ENCODE results near the gene CACNA1G. TPM values are rescaled to one million over a fixed set of nuclear protein-coding genes. Genes with fewer than 3 reads are reported as not detected.
A peak's percentile ranks its signal among the peaks of the same experiment; 100 is the strongest.

CACNA1G gene
- total RNA-seq, 1 donor from 2014 or later: 0.07 TPM

DNA sequence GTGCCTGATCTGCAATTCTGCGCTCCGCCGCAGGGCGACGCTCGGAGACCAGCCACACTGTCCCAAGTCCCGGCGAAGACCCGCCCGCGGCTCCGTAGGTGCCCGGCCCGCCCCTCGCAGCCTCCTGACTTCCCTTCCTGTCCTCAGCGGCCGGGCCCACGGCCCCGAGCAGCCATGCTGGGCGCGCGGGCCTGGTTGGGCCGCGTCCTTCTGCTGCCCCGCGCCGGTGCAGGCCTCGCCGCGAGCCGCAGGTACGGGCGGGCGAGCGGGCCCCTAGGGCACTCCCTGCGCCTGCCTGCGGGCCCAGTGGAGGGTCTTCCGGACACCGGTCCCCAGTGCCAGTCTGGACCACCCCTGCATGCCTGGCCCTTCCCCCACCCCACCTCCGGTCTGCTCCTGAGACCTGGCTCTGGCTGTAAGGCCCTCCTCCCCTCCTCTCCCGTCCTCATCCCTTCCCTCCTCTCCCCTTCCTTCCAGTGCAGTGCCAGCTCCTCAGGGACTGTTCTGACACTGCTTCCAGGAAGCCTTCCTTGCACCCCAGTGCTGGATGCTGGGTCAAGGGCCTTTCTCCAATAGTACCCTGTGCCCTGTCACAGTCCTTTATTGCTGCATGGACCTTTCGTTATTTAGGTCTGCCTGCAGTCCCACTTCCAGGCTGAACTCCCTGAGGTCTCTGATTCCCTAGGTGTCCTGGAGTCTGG, 13.3 kb upstream of the CACNA1G start, which contains the start of gene SPATA20:
TSS of gene SPATA20 (plus strand) at position 140 of the 701 bp plus-strand sequence. CDS start at position 175, 35 bp downstream.
- Mint-ChIP-seq H3K27ac (peak within 1 kb of the TSS; percentile 80), H3K4me3 (peak within 1 kb of the TSS; percentile 83), H3K4me1 (peaks cover 16% of the 10 kb centered on the region), H3K27me3 (peaks cover 19% of the 10 kb centered on the region), H3K9me3 (no peaks in the 10 kb centered on the region), H3K36me3 (ENCODE audit: low read depth) (no peaks in the 10 kb centered on the region)
- peak; percentile 96 for DNase-seq
- intact Hi-C loops (cut with micrococcal nuclease): loop anchor here (1.0 to 10.0 kb wide), 7 partner anchors 14 to 408 kb away; partner anchors contain the start of genes CACNA1G and RSAD1

DNA sequence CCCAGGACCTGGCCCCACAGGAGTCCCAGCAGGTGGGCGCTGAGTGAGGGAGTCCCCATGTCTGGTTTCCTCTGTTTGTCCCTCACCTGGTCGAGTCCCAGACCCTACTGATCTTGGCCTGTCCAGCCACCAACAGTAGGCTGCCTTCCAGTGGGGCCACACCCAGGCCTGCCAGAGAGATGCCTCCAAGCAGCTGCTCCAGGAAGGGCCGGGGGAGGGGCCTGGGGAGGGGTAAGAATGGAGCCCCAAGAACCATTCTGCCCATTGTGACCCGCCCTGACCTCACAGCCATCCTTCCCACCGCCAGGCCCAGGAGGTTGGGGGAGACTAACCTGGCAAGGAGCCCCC, 12.8 kb upstream of the CACNA1G start:
- Mint-ChIP-seq H3K36me3 (ENCODE audit: low read depth) (no peaks in the 10 kb centered on the region), H3K4me3 (peak overlapping the region; percentile 83), H3K4me1 (peaks cover 12% of the 10 kb centered on the region), H3K27ac (peak overlapping the region; percentile 80), H3K9me3 (no peaks in the 10 kb centered on the region), H3K27me3 (peaks cover 19% of the 10 kb centered on the region)
- DNase-seq: no peak
- intact Hi-C loops (cut with micrococcal nuclease): loop anchor here (1.0 to 10.0 kb wide), 7 partner anchors 13 to 407 kb away; partner anchors contain the start of genes CACNA1G and RSAD1

DNA sequence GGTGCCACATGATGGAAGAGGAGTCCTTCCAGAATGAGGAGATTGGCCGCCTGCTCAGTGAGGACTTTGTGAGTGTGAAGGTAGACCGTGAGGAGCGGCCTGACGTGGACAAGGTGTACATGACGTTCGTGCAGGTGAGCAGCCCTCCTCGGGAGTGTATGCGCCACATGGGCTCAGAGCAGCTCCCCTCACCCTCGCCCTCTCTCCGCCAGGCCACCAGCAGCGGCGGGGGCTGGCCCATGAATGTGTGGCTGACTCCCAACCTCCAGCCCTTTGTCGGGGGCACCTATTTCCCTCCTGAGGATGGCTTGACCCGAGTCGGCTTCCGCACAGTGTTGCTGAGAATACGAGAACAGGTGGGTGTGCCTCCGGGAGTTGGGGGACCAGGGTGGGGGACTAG, 11.7 kb upstream of the CACNA1G start:
- Mint-ChIP-seq H3K27ac (no peak overlapping the region), H3K4me3 (no peak overlapping the region), H3K27me3 (peaks cover 19% of the 10 kb centered on the region), H3K36me3 (ENCODE audit: low read depth) (no peaks in the 10 kb centered on the region), H3K4me1 (peaks cover 10% of the 10 kb centered on the region), H3K9me3 (no peaks in the 10 kb centered on the region)
- DNase-seq: no peak
- intact Hi-C loops (cut with micrococcal nuclease): loop anchor here (5.0 to 10.0 kb wide), 2 partner anchors 293 to 406 kb away; no protein-coding TSS in a partner anchor

DNA sequence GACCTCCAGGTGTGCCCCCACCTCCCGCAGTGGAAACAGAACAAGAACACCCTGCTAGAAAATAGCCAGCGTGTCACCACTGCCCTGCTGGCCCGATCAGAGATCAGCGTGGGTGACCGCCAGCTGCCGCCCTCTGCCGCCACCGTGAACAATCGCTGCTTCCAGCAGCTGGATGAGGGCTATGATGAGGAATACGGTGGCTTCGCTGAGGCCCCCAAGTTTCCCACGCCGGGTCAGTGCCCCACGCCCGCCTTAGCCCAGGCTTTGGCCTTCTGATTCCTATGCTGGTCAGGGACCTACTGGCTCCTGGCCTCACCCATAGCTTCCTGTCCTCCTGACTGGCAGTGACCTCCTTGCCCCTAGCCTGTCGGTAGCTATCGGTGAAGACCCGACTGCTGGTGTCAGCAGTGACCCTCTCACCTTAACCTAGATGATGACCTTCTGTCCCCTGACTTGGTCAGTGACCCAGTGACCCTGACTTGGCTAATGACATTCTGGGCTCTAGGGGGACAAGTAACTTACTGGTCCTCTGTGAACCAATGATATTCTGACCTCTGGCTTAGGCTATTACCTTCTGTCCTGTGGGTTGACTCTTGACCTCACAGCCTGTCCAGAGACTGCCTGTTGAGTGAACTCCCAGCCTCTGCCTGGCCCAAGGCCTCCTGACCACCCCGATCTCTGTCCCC, 11.1 kb upstream of the CACNA1G start:
- no peak overlapping the region for H3K27ac Mint-ChIP-seq
- peaks cover 15% of the 10 kb centered on the region for H3K27me3 Mint-ChIP-seq
- H3K4me1 Mint-ChIP-seq: peaks cover 9% of the 10 kb centered on the region
- DNase-seq: no peak
- no peaks in the 10 kb centered on the region for H3K9me3 Mint-ChIP-seq
- no peak overlapping the region for H3K4me3 Mint-ChIP-seq
- H3K36me3 Mint-ChIP-seq (ENCODE audit: low read depth): no peaks in the 10 kb centered on the region
- intact Hi-C loops (cut with micrococcal nuclease): loop anchor here (5.0 to 10.0 kb wide), 2 partner anchors 293 to 405 kb away; no protein-coding TSS in a partner anchor

DNA sequence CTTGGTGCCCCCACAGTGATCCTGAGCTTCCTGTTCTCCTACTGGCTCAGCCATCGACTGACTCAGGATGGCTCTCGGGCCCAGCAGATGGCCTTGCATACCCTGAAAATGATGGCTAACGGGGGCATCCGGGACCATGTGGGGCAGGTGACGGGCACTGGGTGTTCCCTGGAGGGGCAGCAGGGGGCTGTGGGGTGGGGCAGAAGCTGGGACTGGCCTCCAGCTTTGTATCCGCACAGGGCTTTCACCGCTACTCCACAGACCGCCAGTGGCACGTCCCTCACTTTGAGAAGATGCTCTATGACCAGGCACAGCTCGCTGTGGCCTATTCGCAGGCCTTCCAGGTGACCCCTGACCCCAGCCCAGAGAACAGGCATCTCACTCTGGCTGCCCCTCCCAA, 10.5 kb upstream of the CACNA1G start:
- H3K9me3 Mint-ChIP-seq: no peaks in the 10 kb centered on the region
- peaks cover 11% of the 10 kb centered on the region for H3K27me3 Mint-ChIP-seq
- no peak for DNase-seq
- H3K4me3 Mint-ChIP-seq: no peak overlapping the region
- intact Hi-C loops (cut with micrococcal nuclease): loop anchor here (5.0 to 10.0 kb wide), 2 partner anchors 292 to 405 kb away; no protein-coding TSS in a partner anchor
- no peaks in the 10 kb centered on the region for H3K36me3 Mint-ChIP-seq (ENCODE audit: low read depth)
- H3K4me1 Mint-ChIP-seq: peaks cover 7% of the 10 kb centered on the region
- H3K27ac Mint-ChIP-seq: no peak overlapping the region

DNA sequence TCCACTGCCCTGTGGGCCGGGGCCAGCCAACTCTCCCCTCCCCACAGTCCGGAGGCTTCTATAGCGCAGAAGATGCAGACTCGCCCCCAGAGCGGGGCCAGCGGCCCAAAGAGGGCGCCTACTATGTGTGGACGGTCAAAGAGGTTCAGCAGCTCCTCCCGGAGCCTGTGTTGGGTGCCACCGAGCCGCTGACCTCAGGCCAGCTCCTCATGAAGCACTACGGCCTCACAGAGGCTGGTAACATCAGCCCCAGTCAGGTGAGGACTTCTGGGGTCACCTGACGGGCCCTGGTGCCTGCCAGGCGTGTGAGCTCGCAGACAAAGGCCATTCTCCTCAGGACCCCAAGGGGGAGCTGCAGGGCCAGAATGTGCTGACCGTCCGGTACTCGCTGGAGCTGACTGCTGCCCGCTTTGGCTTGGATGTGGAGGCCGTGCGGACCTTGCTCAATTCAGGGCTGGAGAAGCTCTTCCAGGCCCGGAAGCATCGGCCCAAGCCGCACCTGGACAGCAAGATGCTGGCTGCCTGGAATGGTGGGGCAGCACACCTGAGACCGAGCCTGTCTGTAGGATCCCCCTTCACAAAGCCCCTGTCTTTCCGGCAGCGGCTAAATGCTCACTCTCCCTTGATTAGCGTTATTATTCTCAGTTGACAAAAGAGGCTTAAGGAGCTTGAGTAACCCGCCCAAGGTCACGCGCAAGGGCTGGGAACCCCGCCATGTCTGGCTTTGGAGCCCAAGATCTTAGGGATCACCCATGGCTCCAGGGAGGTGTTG, 9.7 kb upstream of the CACNA1G start:
- DNase-seq: no peak
- H3K27me3 Mint-ChIP-seq: peaks cover 6% of the 10 kb centered on the region

DNA sequence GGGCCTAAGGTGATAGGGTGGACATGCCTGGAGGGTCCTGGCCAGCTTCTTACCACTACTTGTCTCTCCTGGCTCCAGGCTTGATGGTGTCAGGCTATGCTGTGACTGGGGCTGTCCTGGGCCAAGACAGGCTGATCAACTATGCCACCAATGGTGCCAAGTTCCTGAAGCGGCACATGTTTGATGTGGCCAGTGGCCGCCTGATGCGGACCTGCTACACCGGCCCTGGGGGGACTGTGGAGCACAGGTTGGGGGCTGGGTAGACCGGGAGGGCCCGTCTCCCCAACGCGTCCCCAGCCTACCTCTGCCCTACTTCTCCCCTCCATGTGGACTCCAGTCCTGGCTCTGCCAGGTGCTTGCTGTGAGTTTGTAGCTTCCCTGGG, 9.1 kb upstream of the CACNA1G start:
- no peak overlapping the region for H3K4me3 Mint-ChIP-seq
- peaks cover 2% of the 10 kb centered on the region for H3K27me3 Mint-ChIP-seq
- intact Hi-C loops (cut with micrococcal nuclease): no loop called here
- DNase-seq: no peak
- no peaks in the 10 kb centered on the region for H3K9me3 Mint-ChIP-seq
- peaks cover 7% of the 10 kb centered on the region for H3K4me1 Mint-ChIP-seq
- H3K27ac Mint-ChIP-seq: no peak overlapping the region
- H3K36me3 Mint-ChIP-seq (ENCODE audit: low read depth): no peaks in the 10 kb centered on the region

More for the DNA sequence above, 9.7 kb upstream of the CACNA1G start:
- intact Hi-C loops (cut with micrococcal nuclease): no loop called here
- no peaks in the 10 kb centered on the region for H3K9me3 Mint-ChIP-seq
- no peaks in the 10 kb centered on the region for H3K36me3 Mint-ChIP-seq (ENCODE audit: low read depth)
- peaks cover 7% of the 10 kb centered on the region for H3K4me1 Mint-ChIP-seq
- H3K4me3 Mint-ChIP-seq: no peak overlapping the region
- no peak overlapping the region for H3K27ac Mint-ChIP-seq

DNA sequence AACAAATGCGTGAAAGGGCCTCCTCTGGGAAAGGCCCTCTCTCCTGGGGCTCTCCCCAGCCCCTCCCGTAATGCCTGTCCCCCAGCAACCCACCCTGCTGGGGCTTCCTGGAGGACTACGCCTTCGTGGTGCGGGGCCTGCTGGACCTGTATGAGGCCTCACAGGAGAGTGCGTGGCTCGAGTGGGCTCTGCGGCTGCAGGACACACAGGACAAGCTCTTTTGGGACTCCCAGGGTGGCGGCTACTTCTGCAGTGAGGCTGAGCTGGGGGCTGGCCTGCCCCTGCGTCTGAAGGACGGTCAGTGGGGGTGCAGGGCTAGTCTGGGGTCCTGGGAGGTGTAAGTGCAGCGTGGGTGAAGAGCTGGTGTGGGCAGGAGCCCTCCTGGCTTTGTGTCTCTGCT, 8.6 kb upstream of the CACNA1G start:
- Mint-ChIP-seq H3K9me3 (no peaks in the 10 kb centered on the region), H3K4me3 (no peak overlapping the region), H3K27me3 (peaks cover 4% of the 10 kb centered on the region), H3K27ac (no peak overlapping the region), H3K4me1 (peaks cover 4% of the 10 kb centered on the region), H3K36me3 (ENCODE audit: low read depth) (no peaks in the 10 kb centered on the region)
- intact Hi-C loops (cut with micrococcal nuclease): no loop called here
- no peak for DNase-seq

DNA sequence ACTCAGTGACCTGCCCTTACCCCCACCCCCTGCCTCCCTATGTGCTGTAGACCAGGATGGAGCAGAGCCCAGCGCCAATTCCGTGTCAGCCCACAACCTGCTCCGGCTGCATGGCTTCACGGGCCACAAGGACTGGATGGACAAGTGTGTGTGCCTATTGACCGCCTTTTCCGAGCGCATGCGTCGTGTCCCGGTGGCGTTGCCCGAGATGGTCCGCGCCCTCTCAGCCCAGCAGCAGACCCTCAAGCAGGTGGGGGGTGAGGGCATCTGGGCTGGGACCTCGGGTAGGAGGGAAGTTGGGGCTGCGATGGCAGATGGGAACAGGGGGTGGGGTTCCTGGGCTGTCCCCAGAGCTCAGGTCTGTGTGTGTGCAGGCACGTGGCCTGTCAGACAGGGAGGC, 6.3 kb upstream of the CACNA1G start:
- no peaks in the 10 kb centered on the region for H3K4me1 Mint-ChIP-seq
- no peak overlapping the region for H3K4me3 Mint-ChIP-seq
- peaks cover 26% of the 10 kb centered on the region for H3K27me3 Mint-ChIP-seq
- H3K36me3 Mint-ChIP-seq (ENCODE audit: low read depth): no peaks in the 10 kb centered on the region
- intact Hi-C loops (cut with micrococcal nuclease): no loop called here
- no peak for DNase-seq
- no peak overlapping the region for H3K27ac Mint-ChIP-seq
- H3K9me3 Mint-ChIP-seq: no peaks in the 10 kb centered on the region

DNA sequence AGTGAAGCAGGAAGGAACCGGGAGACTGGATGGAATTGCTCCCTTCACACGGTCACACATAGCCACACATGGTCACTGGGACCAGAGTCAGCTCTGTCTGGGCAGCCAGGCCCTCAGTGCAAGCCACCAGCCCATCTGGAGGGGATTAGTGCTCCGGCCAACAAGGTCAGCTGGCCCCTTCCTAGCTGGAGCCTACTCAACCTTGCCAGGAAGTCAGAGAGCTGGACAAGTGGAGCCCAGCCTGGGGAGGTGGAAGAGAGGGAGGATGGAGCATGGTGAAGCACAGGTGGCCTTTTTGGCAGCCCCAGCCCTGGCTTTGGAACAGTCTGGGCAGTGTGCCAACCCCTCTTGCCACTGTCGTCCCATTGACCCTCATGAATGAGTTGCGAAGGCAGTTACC, 3.7 kb upstream of the CACNA1G start:
- H3K4me3 Mint-ChIP-seq: no peak overlapping the region
- no peak for DNase-seq
- no peaks in the 10 kb centered on the region for H3K9me3 Mint-ChIP-seq
- peaks cover 35% of the 10 kb centered on the region for H3K27me3 Mint-ChIP-seq
- no peaks in the 10 kb centered on the region for H3K36me3 Mint-ChIP-seq (ENCODE audit: low read depth)
- intact Hi-C loops (cut with micrococcal nuclease): no loop called here
- no peak overlapping the region for H3K27ac Mint-ChIP-seq
- H3K4me1 Mint-ChIP-seq: peaks cover 6% of the 10 kb centered on the region

DNA sequence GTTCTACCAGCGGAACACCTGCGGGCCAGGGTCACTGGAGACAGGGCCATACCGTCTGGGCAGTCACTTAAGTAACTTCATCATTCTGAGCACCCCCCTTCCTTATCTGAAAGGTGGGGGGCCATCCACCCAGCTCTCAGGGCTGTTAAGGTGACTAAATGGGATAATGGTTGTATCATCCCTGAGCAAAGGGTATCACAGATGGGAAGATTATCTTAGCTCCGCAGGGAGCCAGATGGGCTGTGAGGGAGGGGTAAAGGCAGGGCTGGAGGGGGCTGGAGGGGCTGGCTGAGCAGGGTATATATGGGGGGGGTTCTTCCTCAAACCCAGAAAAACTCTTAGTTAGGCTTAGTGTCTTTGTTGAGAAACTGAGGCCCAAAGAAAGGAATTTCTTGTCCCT, 2.9 kb upstream of the CACNA1G start:
- no peak overlapping the region for H3K4me3 Mint-ChIP-seq
- no peak for DNase-seq
- peaks cover 10% of the 10 kb centered on the region for H3K4me1 Mint-ChIP-seq
- H3K27me3 Mint-ChIP-seq: peaks cover 41% of the 10 kb centered on the region
- intact Hi-C loops (cut with micrococcal nuclease): no loop called here
- H3K36me3 Mint-ChIP-seq (ENCODE audit: low read depth): no peaks in the 10 kb centered on the region
- no peak overlapping the region for H3K27ac Mint-ChIP-seq
- H3K9me3 Mint-ChIP-seq: no peaks in the 10 kb centered on the region

DNA sequence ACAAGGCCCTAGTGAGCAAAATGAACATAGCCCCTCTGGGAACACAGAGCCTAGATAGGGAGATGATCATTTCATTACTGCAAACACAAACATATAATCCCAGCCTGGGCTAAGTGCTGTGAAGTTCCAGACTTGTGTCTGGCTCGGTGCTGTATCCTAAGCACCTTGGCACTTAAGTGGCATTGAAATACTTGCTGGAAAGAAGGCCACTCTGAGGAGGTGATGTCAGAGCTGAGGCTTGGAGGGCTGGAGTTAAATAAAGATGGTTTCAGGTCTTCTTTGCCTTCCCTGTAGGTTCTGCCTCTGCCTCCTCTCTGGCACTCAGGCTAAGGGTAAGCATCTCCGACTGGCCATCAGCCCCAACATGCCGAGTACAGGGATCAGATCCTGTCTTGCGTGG, 2.4 kb upstream of the CACNA1G start:
- Mint-ChIP-seq H3K4me1 (peaks cover 10% of the 10 kb centered on the region), H3K36me3 (ENCODE audit: low read depth) (no peaks in the 10 kb centered on the region), H3K27me3 (peaks cover 44% of the 10 kb centered on the region), H3K9me3 (no peaks in the 10 kb centered on the region), H3K4me3 (no peak overlapping the region), H3K27ac (no peak overlapping the region)
- DNase-seq: no peak
- intact Hi-C loops (cut with micrococcal nuclease): no loop called here

DNA sequence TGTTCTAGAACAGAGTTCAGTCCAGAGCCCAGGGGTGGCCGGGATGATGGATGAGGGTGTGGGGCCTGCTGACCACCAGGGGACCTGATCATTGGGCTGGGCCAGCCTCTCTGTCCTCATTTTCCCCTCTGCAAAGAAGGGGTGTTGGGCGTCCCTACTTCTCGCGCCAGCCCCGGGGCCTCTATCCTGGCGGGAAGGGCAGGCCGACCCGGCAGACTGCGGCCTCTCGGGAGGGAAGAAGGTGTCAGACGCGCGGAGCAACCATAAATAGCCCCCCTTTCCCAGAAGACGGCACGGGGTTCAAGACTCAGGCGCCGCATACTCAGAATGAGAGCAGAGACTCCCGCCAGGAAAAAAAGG, 2.0 kb upstream of the CACNA1G start:
- intact Hi-C loops (cut with micrococcal nuclease): no loop called here
- no peak for DNase-seq
- H3K27me3 Mint-ChIP-seq: peaks cover 49% of the 10 kb centered on the region
- no peaks in the 10 kb centered on the region for H3K9me3 Mint-ChIP-seq
- H3K4me1 Mint-ChIP-seq: peaks cover 10% of the 10 kb centered on the region
- peak overlapping the region; percentile 80 for H3K4me3 Mint-ChIP-seq
- H3K36me3 Mint-ChIP-seq (ENCODE audit: low read depth): no peaks in the 10 kb centered on the region
- no peak overlapping the region for H3K27ac Mint-ChIP-seq
